Measurements from ENCODE around the gene EIF4ENIF1. TPM values are rescaled to one million over a fixed set of nuclear protein-coding genes. Genes with fewer than 3 reads are reported as not detected.
A peak's percentile ranks its signal among the peaks of the same experiment; 100 is the strongest.

Gene EIF4ENIF1
- total and polyA plus RNA-seq, 10 donors: 7.3 to 39.4 (median 24.7) TPM

GRCh38 chr22:31497148-31497938 lies 7.7 kb upstream of the EIF4ENIF1 start:
- intact Hi-C loops (cut with DNase I; ENCODE audit: low total_unique reads): loop anchor here (10.0 kb wide), 1 partner anchor 137 kb away; no protein-coding TSS in a partner anchor
- H3K9me3 ChIP-seq: no peaks in the 10 kb centered on the region
- peaks cover 7 to 92% (median 44%) of the 10 kb centered on the region in 6 donors for H3K4me1 ChIP-seq
- no peaks in the 10 kb centered on the region for H3K27me3 ChIP-seq (replicated peaks in 1 of 7)
- WGBS, 5 donors: 43 to 51% (median 46%) methylated on average over 10 of the region's 10 CpGs
- no peak for DNase-seq
- peaks cover 0 to 17% (median 0%) of the 10 kb centered on the region in 6 donors for H3K36me3 ChIP-seq
- H3K4me3 ChIP-seq: peak overlapping the region; percentile 81 to 99 (median 91)
- TF ChIP-seq CTCF (IDR thresholded peaks at IDR 0.05 in 8 of 11, conservative IDR thresholded peaks at IDR 0.05 in 3 of 11) (no peak), POLR2A (IDR thresholded peaks at IDR 0.05) (no peak), POLR2AphosphoS5 (IDR thresholded peaks at IDR 0.05) (no peak)
- H3K27ac ChIP-seq: peak overlapping the region; percentile 82 to 93 (median 89)

- TF ChIP-seq POLR2AphosphoS5 (IDR thresholded peaks at IDR 0.05) (no peak), POLR2A (IDR thresholded peaks at IDR 0.05) (no peak), CTCF (IDR thresholded peaks at IDR 0.05 in 8 of 11, conservative IDR thresholded peaks at IDR 0.05 in 3 of 11) (no peak)
- Histone ChIP-seq H3K27ac (peak overlapping the region; percentile 82 to 93 (median 89)), H3K36me3 (peaks cover 0 to 17% (median 0%) of the 10 kb centered on the region in 6 donors), H3K4me3 (peak overlapping the region; percentile 81 to 99 (median 91)), H3K9me3 (no peaks in the 10 kb centered on the region), H3K27me3 (replicated peaks in 1 of 7) (no peaks in the 10 kb centered on the region), H3K4me1 (peaks cover 7 to 92% (median 39%) of the 10 kb centered on the region in 6 donors)
- DNase-seq: peak; percentile 92
- 0 to 1% (median 1%) methylated on average over 11 to 30 of the region's 30 CpGs for WGBS, 5 donors
- intact Hi-C loops (cut with DNase I; ENCODE audit: low total_unique reads): loop anchor here (10.0 kb wide), 1 partner anchor 138 kb away; no protein-coding TSS in a partner anchor
Observed at GRCh38 chr22:31496735-31497146, 7.1 kb upstream of the EIF4ENIF1 start.

GRCh38 chr22:31496007-31496734 lies 6.5 kb upstream of the EIF4ENIF1 start, which contains the start of gene SFI1:
Gene SFI1 (plus strand): TSS chr22:31496536. CDS start chr22:31508285, 11,749 bp downstream.
- Histone ChIP-seq H3K4me1 (peaks cover 13 to 92% (median 43%) of the 10 kb centered on the region in 6 donors), H3K36me3 (peaks cover 0 to 14% (median 0%) of the 10 kb centered on the region in 6 donors), H3K27me3 (replicated peaks in 1 of 7) (no peaks in the 10 kb centered on the region), H3K27ac (peak within 1 kb of the TSS; percentile 82 to 93 (median 89)), H3K4me3 (peak within 1 kb of the TSS; percentile 81 to 99 (median 91)), H3K9me3 (no peaks in the 10 kb centered on the region)
- intact Hi-C loops (cut with DNase I; ENCODE audit: low total_unique reads): loop anchor here (10.0 kb wide), 1 partner anchor 139 kb away; no protein-coding TSS in a partner anchor
- peak; percentile 98 for DNase-seq
- peak in 8 of 11 experiments; percentile 20 to 69 (median 40) for TF ChIP-seq CTCF (IDR thresholded peaks at IDR 0.05 in 8 of 11, conservative IDR thresholded peaks at IDR 0.05 in 3 of 11)
- peak; percentile 86 to 92 (median 92) for TF ChIP-seq POLR2AphosphoS5 (IDR thresholded peaks at IDR 0.05)
- peak in 1 of 3 donors; percentile 48 for TF ChIP-seq POLR2A (IDR thresholded peaks at IDR 0.05)
- WGBS, 5 donors: 0 to 1% (median 0%) methylated on average over 34 to 70 of the region's 70 CpGs

All from spleen (tissue), 11 donors.